Occipital lobe (tissue), 2 donors: Measurements from ENCODE around the gene UMPS. TPM values are rescaled to one million over a fixed set of nuclear protein-coding genes. Genes with fewer than 3 reads are reported as not detected.

Experiments used
- small RNA-seq: library from RNA; depleted of rRNA; stranded (forward); fragments of <200 nt; gene quantifications from one replicate; pipeline ENCODE3, GENCODE V24; 2014
- total RNA-seq: library from RNA; depleted of rRNA; stranded (reverse); fragments of >200 nt; gene quantifications from one replicate; pipeline ENCODE4 v1.2.3, GENCODE V29; 2014

Gene UMPS
- total RNA-seq, 1 donor from 2014 or later, result 59.9 TPM

Small RNAs within 50 kb of the gene (small RNA-seq; reads per million reads assigned to genes)
- gene MIR544B, result not detected

Other genes with a start within 250 kb of the UMPS start
- 25.6 TPM for gene ITGB5, start 156.9 kb downstream of the UMPS start, total RNA-seq
- not detected for gene MUC13, start 204.3 kb downstream of the UMPS start, total RNA-seq